Bronchial epithelial cell (primary cell): ENCODE data around the gene DUSP8. TPM values are rescaled to one million over a fixed set of nuclear protein-coding genes. Genes with fewer than 3 reads are reported as not detected.

ENCODE experiments used
- DNase-seq: peaks from one replicate; pipeline ENCODE4 v3.0.0-alpha.2; 2010; ENCODE audit warnings: low read depth
- FAIRE-seq: peaks from 2 replicates; lab custom pipeline; 2011; peaks lifted over from hg19 to GRCh38; lab: Jason Lieb, UNC
- H3K27me3 ChIP-seq: 2 replicates; pipeline ENCODE4 v1.5.1; 2011; ENCODE audit warnings: low read length; ENCODE audit not compliant: control insufficient read depth, insufficient read depth
- H3K36me3 ChIP-seq: 2 replicates; pipeline ENCODE4 v1.5.1; 2011; ENCODE audit warnings: low read length; ENCODE audit not compliant: control insufficient read depth, insufficient read depth
- H3K4me3 ChIP-seq: 2 replicates; pipeline ENCODE4 v1.5.1; 2011; ENCODE audit warnings: mild to moderate bottlenecking, low read depth, low read length, control low read depth
- total RNA-seq: library from RNA; depleted of rRNA; stranded (reverse); fragments of >200 nt; gene quantifications from 2 replicates; pipeline ENCODE4 v1.2.1, GENCODE V29; 2014
- TF ChIP-seq, protein P1 (sequence below): IDR thresholded peaks from 2 replicates; pipeline ENCODE4 v1.5.1; 2011; ENCODE audit warnings: mild to moderate bottlenecking, moderate library complexity, low read length, control low read depth, inconsistent platforms; ENCODE audit not compliant: insufficient read depth, severe bottlenecking

The DUSP8 gene
- total RNA-seq, 1 donor from 2014 or later, result 0.26 TPM

GRCh38 chr11:1545432-1545831 lies 26.6 kb downstream of the DUSP8 start:
- no peak for DNase-seq
- H3K36me3 ChIP-seq, result no peaks in the 10 kb centered on the region
- H3K4me3 ChIP-seq, result no peak overlapping the region
- TF ChIP-seq, protein P1, sequence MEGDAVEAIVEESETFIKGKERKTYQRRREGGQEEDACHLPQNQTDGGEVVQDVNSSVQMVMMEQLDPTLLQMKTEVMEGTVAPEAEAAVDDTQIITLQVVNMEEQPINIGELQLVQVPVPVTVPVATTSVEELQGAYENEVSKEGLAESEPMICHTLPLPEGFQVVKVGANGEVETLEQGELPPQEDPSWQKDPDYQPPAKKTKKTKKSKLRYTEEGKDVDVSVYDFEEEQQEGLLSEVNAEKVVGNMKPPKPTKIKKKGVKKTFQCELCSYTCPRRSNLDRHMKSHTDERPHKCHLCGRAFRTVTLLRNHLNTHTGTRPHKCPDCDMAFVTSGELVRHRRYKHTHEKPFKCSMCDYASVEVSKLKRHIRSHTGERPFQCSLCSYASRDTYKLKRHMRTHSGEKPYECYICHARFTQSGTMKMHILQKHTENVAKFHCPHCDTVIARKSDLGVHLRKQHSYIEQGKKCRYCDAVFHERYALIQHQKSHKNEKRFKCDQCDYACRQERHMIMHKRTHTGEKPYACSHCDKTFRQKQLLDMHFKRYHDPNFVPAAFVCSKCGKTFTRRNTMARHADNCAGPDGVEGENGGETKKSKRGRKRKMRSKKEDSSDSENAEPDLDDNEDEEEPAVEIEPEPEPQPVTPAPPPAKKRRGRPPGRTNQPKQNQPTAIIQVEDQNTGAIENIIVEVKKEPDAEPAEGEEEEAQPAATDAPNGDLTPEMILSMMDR, result no peak
- FAIRE-seq, result no peak
- H3K27me3 ChIP-seq, result peaks cover 27% of the 10 kb centered on the region

GRCh38 chr11:1544536-1544935 lies 27.5 kb downstream of the DUSP8 start:
- H3K36me3 ChIP-seq, result no peaks in the 10 kb centered on the region
- no peak for FAIRE-seq
- peaks cover 27% of the 10 kb centered on the region for H3K27me3 ChIP-seq
- TF ChIP-seq, protein P1, result no peak
- no peak for DNase-seq
- no peak overlapping the region for H3K4me3 ChIP-seq

DNA sequence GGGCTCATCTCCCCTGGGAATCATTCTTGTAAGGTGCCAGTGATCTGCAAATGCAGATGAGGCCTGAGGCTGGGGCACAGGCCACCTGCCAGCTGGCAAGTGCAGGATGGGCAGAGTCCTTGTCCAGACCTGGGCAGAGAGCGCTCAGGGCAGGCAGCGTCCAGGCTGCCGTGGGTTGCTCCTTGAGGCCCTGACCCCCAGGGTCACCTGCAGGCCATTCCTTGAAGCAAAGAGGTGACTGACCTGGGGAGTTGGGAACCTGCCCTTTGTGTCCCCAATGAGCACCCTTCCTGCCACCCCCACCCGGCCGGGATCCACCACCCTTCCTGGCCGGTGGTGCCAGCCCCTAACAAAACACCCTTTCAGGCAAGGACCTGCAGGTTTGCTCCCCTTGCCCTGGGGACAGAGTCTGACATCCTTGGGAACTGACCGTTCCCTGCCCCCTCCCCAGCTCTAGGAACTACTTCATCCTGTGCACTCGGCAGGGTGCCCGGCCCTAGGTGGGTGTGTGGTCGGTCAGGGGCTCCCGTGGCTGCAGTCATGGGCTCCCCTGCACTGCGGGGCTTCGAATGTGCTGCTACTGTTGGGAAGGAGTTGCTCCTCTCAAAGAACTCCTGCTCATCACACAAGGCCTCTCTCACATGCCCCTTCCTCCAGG lies 28.3 kb downstream of the DUSP8 start:
- no peaks in the 10 kb centered on the region for H3K36me3 ChIP-seq
- FAIRE-seq, result no peak
- H3K27me3 ChIP-seq, result peaks cover 24% of the 10 kb centered on the region
- TF ChIP-seq, protein P1, result no peak
- DNase-seq, result no peak
- H3K4me3 ChIP-seq, result no peak overlapping the region

DNA sequence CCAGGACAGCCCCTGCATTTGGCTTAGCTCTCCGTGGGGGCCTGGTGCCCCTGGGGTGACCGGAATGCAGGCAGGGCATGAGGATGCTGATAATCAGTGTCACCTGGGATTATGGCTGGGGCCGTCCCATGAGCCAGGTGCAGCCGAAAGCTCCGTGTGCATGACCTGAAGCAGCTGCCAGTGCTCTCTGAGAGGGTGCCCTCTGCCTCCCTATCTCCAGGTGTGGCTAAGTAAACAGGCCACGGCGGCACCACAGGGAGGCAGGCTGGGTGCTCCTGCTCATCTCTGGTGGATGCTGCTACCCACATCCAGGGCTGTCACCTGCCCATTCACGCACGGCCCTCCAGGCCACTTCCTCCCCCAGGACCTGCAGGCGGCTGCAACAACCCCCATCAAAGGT lies 29.8 kb downstream of the DUSP8 start:
- FAIRE-seq (no peak), DNase-seq (no peak)
- no peak overlapping the region for H3K4me3 ChIP-seq
- no peaks in the 10 kb centered on the region for H3K36me3 ChIP-seq
- TF ChIP-seq, protein P1, result no peak
- H3K27me3 ChIP-seq, result peaks cover 18% of the 10 kb centered on the region

DNA sequence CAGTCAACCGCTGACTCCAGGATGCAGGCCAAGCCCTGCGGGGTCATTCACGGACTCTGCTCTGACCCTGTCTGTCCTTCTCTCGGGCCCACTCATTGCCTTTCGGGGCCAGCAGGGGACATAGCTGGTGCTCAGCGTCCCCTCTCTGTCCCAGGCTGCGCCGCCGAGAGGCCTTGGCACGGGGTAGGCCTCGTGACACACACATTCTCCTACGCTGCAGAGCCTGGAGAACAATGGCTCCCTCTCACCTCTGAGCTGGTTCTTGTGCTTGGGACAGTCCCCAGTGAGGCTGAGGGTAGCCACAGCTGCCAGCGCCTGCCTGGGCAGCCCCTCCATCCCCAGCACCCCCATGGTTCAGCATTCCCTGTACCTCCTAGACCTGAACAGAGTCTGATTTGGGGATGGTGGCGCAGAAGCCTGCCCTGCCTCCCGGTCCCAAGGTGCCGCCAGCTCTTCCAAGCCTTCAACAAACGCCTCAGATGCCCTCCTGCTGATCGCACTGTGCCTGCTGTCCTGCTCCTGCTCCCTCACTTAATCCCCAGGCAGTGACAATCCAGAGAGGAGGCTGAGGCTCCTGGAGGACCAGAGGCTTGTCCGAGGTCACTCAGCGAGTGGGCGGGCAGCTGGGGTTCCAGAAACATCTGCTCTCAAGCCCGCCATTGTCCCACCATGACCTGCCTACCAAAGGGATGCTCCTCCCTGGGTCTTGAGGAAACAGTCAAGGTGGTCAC lies 30.4 kb downstream of the DUSP8 start:
- peaks cover 14% of the 10 kb centered on the region for H3K27me3 ChIP-seq
- TF ChIP-seq, protein P1, result no peak
- no peaks in the 10 kb centered on the region for H3K36me3 ChIP-seq
- DNase-seq, result no peak
- H3K4me3 ChIP-seq, result no peak overlapping the region
- no peak for FAIRE-seq
